OCI-LY3 (cell line): ENCODE results near the gene ERC2.

Experiments used
- H2AFZ ChIP-seq: fragments of 200-600, 300-600 bp; shearing (Covaris generic); 2 replicates; pipeline ENCODE4 v1.6.0; 2014; ENCODE audit warnings: antibody characterized with exemption, low read depth, low read length
- H3K27ac ChIP-seq: fragments of 200-600, 300-600 bp; sonication (generic); 2 replicates; pipeline ENCODE4 v1.5.1; 2014; ENCODE audit warnings: mild to moderate bottlenecking, low read length, moderate library complexity, mixed read lengths
- H3K27me3 ChIP-seq: fragments of 200-600, 300-600 bp; sonication (generic); 2 replicates; pipeline ENCODE4 v1.6.1; 2014; ENCODE audit warnings: low read depth, low read length, mixed read lengths
- H3K36me3 ChIP-seq: fragments of 200-600, 300-600 bp; sonication (generic); replicated peaks from 2 replicates; pipeline ENCODE3; 2014; ENCODE audit warnings: low read depth, low read length, mixed read lengths
- H3K4me1 ChIP-seq: fragments of 300-600, 200-600 bp; sonication (generic); 2 replicates; pipeline ENCODE4 v1.6.1; 2014; ENCODE audit warnings: low read length, mixed read lengths
- H3K4me2 ChIP-seq: fragments of 200-600, 300-600 bp; sonication (generic); 2 replicates; pipeline ENCODE4 v1.6.1; 2014; ENCODE audit warnings: low read length, mixed read lengths
- H3K4me3 ChIP-seq: fragments of 300-600, 200-600 bp; sonication (generic); 2 replicates; pipeline ENCODE4 v1.5.1; 2014; ENCODE audit warnings: antibody characterized with exemption, mild to moderate bottlenecking, low read length, moderate library complexity
- H3K79me2 ChIP-seq: fragments of 300-600, 200-600 bp; shearing (Covaris generic); 2 replicates; pipeline ENCODE4 v1.6.1; 2014; ENCODE audit warnings: mild to moderate bottlenecking, low read length, mixed read lengths
- H3K9ac ChIP-seq: fragments of 300-600, 200-600 bp; shearing (Covaris generic); 2 replicates; pipeline ENCODE4 v1.6.0; 2014; ENCODE audit warnings: mild to moderate bottlenecking, low read length, moderate library complexity
- H3K9me3 ChIP-seq: fragments of 200-600, 300-600 bp; shearing (Covaris generic); 2 replicates; pipeline ENCODE4 v1.6.1; 2014; ENCODE audit warnings: low read length, mixed read lengths; ENCODE audit not compliant: insufficient read depth
- H4K20me1 ChIP-seq: fragments of 200-600, 300-600 bp; sonication (generic); 2 replicates; pipeline ENCODE4 v1.6.1; 2016; ENCODE audit warnings: low read length, mixed read lengths; ENCODE audit not compliant: insufficient read depth
- CTCF ChIP-seq: fragments of 200-600, 300-600 bp; sonication (generic); IDR thresholded peaks from 2 replicates; pipeline ENCODE4 v1.5.1; 2014; ENCODE audit warnings: antibody characterized with exemption, low read length, low read depth
- EZH2phosphoT487 ChIP-seq: fragments of 200-600 bp; shearing (Covaris generic); IDR thresholded peaks from 2 replicates; pipeline ENCODE4 v1.6.1; 2018; ENCODE audit warnings: antibody characterized with exemption, mixed run types, low read depth

The ERC2 gene

DNA sequence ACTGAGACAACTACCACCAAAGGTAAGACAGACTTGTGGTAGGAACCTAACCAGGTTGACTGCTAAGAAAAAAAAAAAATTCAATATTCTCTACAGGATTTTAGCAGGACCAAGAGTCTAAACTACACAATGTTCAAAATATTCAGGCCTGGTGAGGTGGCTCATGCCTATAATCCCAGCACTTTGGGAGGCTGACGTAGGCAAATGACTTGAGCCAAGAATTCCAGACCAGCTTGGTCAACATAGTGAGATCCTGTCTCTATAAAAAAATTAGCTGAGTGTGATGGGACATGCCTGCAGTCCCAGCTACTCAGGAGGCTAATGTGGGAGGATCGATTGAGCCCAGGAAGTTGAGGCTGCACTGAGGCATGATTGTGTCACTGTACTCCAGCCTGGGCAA, 639.6 kb downstream of the ERC2 start:
- H3K27ac ChIP-seq = no peak overlapping the region
- TF ChIP-seq EZH2phosphoT487 (no peak), CTCF (no peak)
- H3K4me1 ChIP-seq = no peaks in the 10 kb centered on the region

GRCh38 chr3:55827786-55828185, 640.5 kb downstream of the ERC2 start:
- no peak for TF ChIP-seq EZH2phosphoT487
- TF ChIP-seq CTCF = no peak
- Histone ChIP-seq H3K27ac (no peak overlapping the region), H3K27me3 (no peaks in the 10 kb centered on the region; the same call in 1 of the 2 replicates), H3K9me3 (no peaks in the 10 kb centered on the region), H3K79me2 (no peaks in the 10 kb centered on the region), H2AFZ (no peak overlapping the region), H3K4me3 (no peak overlapping the region), H4K20me1 (no peaks in the 10 kb centered on the region), H3K4me2 (no peak overlapping the region), H3K4me1 (no peaks in the 10 kb centered on the region), H3K36me3 (no peaks in the 10 kb centered on the region), H3K9ac (no peak overlapping the region)

More for the DNA sequence above, 639.6 kb downstream of the ERC2 start:
- Histone ChIP-seq H3K36me3 (no peaks in the 10 kb centered on the region), H3K27me3 (no peaks in the 10 kb centered on the region; the same call in 1 of the 2 replicates), H3K4me3 (no peak overlapping the region), H3K79me2 (no peaks in the 10 kb centered on the region), H3K4me2 (no peak overlapping the region), H3K9me3 (no peaks in the 10 kb centered on the region), H3K9ac (no peak overlapping the region), H4K20me1 (no peaks in the 10 kb centered on the region), H2AFZ (no peak overlapping the region)

- Histone ChIP-seq H3K4me2 (no peak overlapping the region), H3K9ac (no peak overlapping the region), H3K4me3 (no peak overlapping the region), H4K20me1 (no peaks in the 10 kb centered on the region), H3K36me3 (no peaks in the 10 kb centered on the region), H3K4me1 (no peaks in the 10 kb centered on the region), H2AFZ (no peak overlapping the region), H3K27ac (no peak overlapping the region), H3K9me3 (no peaks in the 10 kb centered on the region), H3K27me3 (no peaks in the 10 kb centered on the region; the same call in 1 of the 2 replicates), H3K79me2 (no peaks in the 10 kb centered on the region)
- TF ChIP-seq CTCF (no peak), EZH2phosphoT487 (no peak)
These were observed 641.4 kb downstream of the ERC2 start for GRCh38 chr3:55826731-55827496.

- Histone ChIP-seq H3K4me3 (no peak overlapping the region), H4K20me1 (no peaks in the 10 kb centered on the region), H3K4me1 (no peaks in the 10 kb centered on the region), H3K36me3 (no peaks in the 10 kb centered on the region), H3K79me2 (no peaks in the 10 kb centered on the region), H3K27me3 (peaks cover 5% of the 10 kb centered on the region), H3K9me3 (no peaks in the 10 kb centered on the region), H3K4me2 (no peak overlapping the region), H3K27ac (no peak overlapping the region), H3K9ac (no peak overlapping the region), H2AFZ (no peak overlapping the region)
- TF ChIP-seq CTCF (no peak), EZH2phosphoT487 (no peak)
These were observed 642.2 kb downstream of the ERC2 start for GRCh38 chr3:55826097-55826496.
